ENCODE data around the gene ADRA2B.

GRCh38 chr2:96151595-96152303 lies 35.4 kb upstream of the ADRA2B start:
- TF ChIP-seq CTCF (IDR thresholded peaks at IDR 0.05; ENCODE audit: poor library complexity) (no peak), EZH2 (IDR thresholded peaks at IDR 0.05; ENCODE audit: borderline replicate concordance) (no peak)
